ENCODE data around the gene KRTAP7-1.

DNA sequence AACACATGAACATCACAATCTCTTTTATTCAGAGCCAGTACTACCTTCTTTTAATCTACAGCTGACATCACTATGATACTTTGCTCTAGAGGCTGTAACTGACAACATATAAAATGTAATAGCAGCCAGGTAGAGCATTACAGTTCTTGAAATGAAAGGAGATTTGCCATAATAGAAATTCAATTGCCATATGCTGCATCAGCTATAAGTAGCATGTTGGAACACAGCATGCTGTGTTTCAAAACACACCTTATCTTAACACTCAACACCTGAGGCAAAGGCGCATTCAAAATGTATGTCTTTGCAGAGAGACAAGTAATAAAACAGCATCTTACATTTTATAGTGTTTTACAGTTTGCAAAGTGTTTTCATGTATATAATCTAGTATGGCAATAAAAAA, 50.3 kb downstream of the KRTAP7-1 start:
- TF ChIP-seq, protein P1, sequence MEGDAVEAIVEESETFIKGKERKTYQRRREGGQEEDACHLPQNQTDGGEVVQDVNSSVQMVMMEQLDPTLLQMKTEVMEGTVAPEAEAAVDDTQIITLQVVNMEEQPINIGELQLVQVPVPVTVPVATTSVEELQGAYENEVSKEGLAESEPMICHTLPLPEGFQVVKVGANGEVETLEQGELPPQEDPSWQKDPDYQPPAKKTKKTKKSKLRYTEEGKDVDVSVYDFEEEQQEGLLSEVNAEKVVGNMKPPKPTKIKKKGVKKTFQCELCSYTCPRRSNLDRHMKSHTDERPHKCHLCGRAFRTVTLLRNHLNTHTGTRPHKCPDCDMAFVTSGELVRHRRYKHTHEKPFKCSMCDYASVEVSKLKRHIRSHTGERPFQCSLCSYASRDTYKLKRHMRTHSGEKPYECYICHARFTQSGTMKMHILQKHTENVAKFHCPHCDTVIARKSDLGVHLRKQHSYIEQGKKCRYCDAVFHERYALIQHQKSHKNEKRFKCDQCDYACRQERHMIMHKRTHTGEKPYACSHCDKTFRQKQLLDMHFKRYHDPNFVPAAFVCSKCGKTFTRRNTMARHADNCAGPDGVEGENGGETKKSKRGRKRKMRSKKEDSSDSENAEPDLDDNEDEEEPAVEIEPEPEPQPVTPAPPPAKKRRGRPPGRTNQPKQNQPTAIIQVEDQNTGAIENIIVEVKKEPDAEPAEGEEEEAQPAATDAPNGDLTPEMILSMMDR (optimal IDR thresholded peaks at IDR 0.05 in 1 of 3, IDR thresholded peaks at IDR 0.05 in 1 of 3, conservative IDR thresholded peaks at IDR 0.05 in 1 of 3; ENCODE audit: extremely low read depth in 1 of 3, insufficient read depth in 2 of 3, low read length in 3 of 3): no peak
- TF ChIP-seq EZH2 (IDR thresholded peaks at IDR 0.05; ENCODE audit: low read length): no peak

Data from keratinocyte (primary cell).